A204.1 (cell line): ENCODE measurements around the gene ZNF541.
"Not testable (repeated sequence)": the region's sequence is repeated elsewhere in the genome, so short reads cannot be mapped to it uniquely, and the experiment has no call there.

Experiments
- FAIRE-seq: peaks from 2 replicates; lab custom pipeline; 2012; peaks lifted over from hg19 to GRCh38; lab: Jason Lieb, UNC

The ZNF541 gene

DNA sequence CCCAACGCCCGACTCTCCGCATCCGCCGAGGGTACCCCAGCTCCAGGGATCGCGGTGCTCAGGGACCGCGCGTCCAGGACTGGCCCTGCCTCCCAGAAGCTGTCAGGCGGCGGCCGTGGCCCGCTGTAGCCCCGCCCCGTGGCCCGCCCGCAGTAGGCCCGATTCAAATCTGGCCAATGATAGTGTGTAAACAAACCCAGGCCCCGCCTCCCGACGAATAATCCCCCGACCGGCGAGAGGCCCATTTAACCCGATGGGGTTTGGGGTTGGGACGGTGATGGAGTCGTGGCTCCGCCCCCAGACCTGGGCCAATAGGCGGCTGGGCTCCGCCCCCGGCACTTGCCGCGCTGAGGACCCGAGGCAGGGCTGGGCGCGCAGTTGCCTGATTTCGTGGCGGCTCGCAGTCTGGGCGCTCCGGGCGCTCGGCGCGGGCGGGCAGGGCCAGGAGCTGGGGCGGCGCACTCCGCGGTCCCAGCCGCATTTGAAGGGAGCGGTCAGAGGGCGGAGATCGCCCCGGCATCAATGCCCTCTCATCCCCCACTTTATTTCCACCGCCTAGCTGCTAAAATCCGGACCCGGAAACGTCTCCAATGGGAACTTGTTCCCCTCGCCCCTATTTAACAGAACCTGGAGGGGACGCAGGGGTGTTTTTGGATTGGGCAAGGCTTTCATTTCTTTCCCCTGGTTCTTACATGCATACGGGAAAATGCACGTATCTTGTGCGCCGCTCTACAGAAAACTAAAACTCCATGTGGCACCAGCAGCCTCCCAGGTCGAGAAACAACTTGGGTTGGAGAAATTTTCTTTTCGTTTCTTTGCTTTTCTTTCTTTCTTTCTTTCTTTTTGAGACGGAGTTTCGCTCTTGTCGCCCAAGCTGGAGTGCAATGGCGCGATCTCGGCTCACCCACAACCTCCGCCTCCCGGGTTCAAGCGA is 27.6 kb upstream of the ZNF541 start:
- peak; percentile 95 for FAIRE-seq

DNA sequence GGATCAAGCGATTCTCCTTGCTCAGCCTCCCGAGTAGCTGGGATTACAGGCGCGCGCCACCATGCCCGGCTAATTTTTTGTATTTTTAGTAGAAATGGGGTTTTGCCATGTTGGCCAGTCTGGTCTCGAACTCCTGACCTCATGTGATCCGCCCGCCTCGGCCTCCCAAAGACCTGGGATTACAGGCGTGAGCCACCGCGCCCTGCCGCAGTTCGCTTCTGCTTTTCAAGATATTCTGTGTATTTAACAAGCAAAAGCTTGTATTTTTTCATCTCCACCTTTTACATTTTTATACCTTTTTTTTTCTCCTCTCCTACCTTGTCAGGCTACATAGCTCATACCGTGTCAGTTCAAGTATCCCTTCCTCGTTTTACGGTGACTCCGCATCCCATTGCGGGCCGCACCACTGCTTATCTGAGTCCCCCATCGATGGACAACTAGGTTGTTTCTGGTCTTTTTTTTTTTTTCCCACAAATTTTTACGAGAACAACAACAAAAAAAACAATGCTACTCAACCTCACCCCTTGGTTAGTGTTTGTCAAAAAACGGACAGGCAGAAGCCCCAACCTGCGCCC is 26.8 kb upstream of the ZNF541 start:
- FAIRE-seq = not testable (repeated sequence)

DNA sequence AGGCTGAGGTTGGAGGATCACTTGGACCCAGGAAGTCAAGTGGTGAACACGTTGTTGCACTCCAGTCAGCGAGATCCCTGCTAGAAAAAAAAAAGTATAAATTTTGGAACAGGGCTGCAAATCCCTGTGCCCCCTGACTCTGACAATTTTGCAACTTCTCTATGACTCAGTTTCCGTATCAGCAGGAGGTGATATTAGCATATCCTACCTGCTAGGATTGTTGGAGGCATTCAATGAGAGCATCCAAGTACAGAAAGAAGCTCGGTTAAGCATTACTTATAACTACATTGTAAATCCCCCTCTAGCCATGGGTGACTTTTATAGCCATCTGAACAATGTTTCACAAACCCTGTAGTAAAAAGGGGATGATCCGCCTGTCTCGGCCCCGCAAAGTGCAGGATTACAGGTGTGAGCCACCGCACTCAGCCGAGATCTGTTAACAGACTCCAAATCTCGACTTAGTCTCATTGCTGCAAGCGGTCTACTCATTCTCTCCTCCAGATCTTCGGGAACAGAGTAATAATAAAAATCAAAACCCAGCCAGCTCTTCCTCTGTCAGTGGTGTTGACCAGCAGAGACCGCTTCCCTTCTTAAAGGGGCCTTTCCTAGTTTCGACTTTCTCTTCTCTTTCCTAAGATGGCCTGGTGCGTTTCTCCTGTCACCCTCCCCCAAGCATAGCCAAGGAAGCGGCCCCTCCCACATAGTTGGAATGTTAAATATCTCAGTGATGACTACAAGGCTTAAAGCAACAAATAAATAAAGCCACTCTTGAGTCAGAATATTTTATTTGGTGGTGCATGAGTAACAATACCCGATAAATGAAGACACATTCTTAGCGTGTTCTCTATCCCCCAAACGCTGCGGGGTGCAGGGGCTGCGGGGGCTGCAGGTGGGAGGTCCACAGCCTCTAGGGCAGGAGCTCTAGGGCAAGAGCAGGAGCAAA is 25.7 kb upstream of the ZNF541 start:
- peak; percentile 95 for FAIRE-seq

DNA sequence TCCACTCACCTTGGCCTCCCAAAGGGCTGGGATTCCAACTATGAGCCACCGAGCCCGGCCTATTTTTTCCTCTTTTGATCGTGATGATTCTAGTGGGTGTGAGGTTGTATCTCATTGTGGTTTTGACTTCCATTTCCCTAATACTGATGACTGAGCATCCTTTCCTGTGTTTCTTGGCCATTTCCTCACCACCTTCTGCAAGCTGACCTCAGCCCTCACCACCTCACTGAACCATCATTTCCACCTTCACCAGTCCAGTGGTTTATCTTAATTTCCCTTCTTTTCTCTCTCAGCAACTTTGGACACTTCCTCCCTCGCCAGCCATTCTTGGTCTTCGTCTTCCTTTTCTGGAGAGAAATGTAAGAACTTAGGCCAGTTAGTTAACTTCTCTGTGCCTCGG is 23.0 kb upstream of the ZNF541 start:
- no peak for FAIRE-seq

DNA sequence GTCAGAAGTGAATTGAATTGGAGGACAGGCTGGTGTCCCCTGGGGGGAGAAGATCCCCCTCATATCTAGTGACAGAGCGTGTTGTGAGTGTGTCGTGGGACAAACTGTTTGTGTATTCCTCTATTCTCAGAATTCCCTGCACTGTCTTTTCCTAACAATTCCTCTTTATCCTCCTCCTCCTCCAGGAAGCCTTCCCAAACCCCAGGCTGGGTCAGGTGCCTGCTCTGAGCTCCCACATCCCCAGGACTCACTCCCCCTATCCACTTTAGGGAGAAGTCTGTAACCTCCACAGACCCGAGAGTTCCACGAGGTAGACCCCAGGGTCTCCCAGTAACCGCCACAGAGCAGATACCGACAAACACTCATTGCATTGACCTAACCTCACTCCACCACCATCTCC is 20.9 kb upstream of the ZNF541 start:
- FAIRE-seq = no peak

DNA sequence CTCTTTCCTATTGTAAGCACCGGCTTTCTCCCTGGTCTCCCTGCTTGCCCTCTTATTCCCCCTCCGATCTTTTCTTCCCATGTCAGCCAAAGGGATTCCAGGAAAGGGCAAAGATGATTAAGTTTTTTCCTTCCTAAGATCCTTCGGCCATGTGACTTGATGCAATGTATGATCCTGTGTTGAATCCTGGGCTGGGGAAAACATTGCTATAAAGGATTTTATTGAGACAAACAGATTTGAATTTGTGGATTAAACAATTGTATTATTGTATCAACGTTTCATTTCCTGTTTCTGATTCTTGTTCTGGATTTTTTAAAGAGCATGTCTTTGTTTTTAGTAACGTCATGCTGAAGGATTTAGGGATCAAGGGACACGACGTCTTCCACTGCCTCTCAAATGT is 16.9 kb upstream of the ZNF541 start:
- no peak for FAIRE-seq

DNA sequence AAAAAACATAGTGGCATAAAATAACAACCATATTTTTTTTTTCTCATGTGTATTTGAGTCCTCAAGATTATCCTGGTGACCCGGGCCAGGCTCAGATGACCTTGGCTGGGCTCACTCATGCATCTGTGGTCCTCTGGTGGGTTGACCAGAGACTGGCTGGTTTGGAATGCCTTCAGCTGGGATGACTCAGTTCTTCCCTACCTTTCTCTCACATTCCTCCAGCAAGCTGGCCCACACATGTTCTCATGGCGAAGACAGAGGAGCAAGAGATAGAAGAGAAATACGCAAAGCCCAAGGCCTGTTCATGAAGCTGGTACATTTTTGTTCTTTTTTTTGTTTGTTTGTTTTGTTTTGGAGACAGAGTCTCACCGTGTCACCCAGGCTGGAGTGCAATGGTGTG is 14.3 kb upstream of the ZNF541 start:
- no peak for FAIRE-seq

DNA sequence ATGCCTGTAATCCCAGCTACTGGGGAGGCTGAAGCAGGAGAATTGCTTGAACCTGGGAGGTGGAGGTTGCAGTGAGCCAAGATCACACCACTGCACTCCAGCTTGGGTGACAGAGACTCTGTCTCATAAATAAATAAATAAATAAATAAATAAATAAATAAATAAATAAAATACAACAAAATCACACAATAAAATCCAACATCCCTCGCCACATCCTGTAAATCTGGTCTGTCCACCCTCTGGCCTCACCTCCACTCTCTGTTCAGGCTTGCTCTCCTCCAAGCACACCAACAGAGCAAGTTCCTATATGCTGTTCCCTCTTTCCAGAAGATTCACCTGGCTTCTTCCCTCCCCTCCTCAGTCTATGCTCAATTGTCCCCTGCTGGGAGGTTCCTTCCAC is 10.2 kb upstream of the ZNF541 start:
- not testable (repeated sequence) for FAIRE-seq

DNA sequence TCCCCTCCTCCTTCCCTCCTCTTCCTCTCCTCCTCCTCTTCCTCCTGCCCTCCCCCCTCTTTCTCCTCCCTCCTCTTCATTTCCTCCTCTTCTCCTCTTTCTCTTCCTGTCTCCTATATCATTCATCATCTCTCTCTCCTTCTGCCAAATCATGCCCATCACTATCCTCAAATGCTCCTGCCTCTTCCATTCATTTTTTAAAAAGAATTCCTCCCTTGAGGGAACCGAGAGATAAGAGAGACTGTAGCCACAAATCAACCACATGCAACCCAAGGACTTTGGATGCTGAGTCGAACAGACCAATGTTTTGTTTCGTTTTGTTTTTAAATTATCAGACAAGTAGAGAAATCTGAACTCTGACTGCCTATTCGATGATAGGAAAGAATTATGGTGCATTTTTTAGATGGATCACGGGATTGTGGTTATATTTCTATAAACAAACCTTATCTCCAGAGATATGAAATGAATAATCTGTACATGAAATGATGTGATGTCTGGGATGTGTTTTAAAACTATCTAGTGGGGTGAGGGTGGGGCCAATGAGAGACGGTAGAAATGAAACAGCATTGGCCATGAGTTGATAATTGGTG is 9.5 kb upstream of the ZNF541 start:
- FAIRE-seq = no peak

DNA sequence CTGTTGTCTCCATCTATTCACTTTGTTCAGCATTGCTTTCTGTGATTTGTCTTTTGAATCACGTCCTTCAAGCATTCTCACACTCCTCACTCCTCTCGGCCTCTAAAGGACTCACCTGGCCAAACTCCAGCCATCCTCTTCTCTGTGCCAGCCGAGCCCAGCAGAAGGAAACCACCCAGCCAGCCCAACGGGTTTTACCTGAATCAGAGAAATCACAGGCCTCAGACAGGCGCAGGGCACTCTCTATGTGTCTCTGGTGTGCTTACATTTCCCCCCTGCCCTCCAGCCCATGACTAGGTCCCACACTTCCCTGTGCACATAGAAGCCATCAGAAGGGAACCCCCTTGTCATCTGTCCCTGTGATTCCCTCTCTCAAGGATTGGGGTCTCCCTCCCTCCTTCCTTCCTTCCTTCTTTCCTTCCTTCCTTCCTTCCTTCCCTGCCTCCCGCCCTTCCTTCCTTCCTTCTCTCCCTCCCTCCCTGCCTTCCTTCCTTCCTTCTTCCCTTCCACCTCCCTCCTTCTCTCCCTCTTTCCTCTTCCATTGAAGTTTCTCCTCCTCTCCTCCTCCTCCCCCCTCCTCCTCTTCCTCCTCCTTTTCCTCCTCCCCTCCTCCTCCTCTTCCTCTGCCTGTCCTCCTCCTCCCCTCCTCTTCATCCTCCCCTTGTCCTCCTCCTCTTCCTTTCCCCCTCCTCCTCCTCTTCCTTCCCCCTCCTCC is 8.8 kb upstream of the ZNF541 start:
- FAIRE-seq = no peak

DNA sequence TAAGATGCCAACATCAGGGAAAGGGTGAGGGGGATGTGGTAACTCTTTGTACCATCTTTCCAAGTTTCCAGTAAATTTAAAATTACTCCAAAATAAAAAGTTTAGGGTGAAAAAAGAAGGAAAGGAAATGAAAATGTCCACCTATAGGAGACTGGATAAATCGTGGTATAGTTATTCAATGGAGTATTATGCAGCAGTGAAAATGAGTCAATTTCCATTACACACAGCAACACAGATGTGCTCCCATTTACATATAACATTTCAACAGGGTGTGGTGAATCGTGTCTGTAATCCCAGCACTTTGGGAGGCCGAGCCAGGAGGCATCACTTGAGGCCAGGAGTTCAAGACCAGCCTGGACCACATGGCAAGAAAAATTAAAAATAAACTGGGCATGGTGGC is 7.4 kb upstream of the ZNF541 start:
- no peak for FAIRE-seq

DNA sequence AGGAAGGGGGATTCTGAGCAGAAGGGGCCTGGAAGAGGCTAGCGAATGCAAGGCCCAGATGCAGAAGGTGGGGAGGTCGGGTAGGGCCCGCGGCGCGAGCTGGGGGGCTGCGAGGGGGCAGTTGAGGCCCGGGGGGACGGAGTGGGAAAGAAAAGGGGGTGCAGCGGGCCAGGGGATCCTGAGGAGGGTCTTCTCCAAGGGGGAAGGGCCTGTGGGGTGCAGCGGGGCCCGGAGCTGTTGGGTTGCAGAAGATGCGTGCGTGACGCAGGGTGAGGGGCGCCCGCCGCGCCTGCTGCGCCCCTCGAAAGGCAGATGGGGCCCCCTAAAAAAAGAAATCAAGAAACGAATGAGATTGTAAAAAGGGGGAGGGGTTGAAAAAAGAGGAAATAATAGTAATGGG is 313 bp downstream of the ZNF541 start:
- no peak for FAIRE-seq

DNA sequence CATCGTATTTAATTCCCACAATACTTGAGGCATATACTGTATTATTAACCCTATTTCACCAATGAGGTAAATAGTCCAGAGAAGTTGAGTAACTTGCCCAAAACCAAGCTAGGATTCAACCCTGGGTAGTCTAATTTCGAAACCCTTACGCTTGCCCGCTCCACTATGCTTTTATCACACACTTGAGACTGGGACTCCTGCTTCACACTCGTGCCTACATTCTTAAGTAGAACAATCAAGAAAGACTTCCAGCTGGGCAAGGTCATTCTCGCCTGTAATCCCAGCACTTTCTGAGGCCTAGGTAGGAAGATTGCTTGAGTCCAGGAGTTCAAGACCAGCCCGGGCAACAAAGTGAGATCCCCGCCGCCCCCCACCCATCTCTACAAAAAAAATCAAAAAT is 3.6 kb downstream of the ZNF541 start:
- FAIRE-seq = no peak

DNA sequence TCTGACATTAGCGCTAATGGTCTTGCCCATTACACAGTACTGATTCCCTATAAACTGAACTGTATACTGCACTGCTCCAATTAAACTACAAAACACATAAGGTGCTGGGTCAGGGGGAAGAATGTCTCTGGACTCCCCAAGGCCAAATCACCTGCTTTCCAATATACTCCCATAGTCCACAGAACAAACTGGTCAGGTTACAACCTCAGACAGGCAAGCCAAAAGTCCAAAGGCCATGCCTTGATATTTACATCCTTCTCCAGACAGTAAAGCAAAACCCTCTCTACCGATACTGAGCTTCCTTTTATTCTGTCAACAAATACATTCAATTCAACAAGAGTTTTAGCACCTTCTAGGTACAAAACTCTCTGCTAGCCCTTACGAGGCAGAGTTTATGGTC is 8.9 kb downstream of the ZNF541 start:
- FAIRE-seq = no peak

DNA sequence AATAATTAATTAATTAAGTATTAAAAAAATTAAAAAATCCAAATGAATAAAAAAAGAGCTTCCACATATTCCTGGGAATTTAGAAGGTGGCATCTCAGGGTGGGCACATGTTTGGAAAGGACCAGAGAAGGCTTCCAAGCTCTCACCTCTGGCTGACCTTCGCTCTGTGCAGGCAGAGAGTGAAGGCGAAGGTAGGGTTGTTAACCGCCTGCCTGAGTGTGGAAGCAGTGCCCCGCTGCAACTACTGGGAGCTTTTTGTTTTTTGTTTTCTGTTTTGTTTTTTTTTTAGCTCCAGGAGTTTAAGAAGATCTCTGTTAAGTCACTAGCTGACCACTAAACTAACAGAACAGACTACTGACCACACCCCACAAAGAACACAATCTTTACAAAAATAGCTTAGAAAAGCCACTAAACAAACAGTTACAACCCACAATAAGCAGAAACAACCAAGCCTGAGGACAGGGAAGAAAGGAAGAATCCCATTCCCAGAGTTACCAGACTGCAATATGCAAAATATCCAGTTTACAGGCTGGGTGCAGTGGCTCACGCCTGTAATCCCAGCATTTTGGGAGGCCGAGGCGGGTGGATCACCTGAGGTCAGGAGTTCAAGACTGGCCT is 11.4 kb downstream of the ZNF541 start:
- FAIRE-seq = no peak

DNA sequence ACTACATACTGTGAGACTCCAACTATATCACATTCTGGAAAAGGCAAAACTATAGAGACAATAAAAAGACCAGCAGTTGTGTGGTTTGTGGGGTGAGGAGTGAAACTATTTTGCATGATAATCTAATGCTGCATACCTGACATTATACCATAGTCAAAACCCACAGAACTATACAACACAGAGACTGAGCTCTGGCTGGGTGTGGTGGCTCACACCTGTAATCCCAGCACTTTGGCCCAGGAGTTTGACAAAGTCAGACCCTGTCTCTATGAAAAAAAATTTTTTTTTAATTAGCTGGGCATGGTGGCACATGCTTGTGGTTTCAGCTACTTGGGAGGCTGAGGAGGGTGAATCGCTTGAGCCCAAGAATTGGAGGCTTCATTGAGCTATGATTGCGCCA is 11.9 kb downstream of the ZNF541 start:
- no peak for FAIRE-seq

DNA sequence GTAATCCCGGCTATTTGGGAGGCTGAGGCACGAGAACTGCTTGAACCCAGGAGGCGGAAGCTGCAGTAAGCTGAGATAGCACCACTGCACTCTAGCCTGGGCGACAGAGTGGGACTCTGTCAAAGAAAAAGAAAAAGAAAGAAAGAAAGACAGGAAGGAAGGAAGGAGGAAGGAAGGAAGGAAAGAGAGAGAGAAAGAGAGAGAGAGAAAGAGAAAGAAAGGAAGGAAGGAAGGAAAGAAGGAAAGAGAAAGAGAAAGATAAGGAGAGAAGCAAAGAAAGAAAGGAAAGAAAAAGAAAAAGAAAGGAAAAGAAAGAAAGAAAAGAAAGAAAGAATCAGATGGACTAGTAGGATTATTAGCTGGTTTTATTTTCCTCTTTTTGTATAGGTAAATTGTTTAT is 22.8 kb downstream of the ZNF541 start:
- FAIRE-seq = no peak

DNA sequence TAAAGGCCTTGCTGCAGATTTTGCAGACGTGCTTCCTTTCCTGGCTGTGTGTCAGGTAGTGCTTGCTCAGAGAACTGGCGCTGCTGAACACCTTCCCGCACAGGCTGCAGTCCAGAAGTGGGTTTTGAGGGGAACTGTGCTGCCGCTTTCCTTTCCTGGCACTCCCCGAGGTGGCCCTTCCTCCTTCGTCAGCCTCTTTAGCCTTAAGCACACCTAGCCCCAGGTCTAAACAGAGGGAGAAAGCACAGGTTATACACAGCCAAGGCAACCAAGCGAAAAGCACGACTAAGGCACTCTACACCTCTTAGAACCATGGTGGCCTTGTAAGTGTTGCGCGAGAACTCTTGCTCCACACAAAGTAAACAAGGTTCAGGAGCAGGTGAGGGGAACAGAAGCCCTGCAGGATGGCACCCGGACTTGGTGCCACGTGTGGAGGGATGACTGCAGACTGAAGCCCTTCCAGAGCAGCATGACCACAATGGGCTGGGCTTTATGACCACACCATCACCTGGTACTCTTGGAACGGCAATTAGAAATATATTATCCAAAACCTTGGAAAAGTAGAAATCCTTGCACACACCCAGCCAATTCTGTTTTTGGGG is 23.6 kb downstream of the ZNF541 start:
- no peak for FAIRE-seq

DNA sequence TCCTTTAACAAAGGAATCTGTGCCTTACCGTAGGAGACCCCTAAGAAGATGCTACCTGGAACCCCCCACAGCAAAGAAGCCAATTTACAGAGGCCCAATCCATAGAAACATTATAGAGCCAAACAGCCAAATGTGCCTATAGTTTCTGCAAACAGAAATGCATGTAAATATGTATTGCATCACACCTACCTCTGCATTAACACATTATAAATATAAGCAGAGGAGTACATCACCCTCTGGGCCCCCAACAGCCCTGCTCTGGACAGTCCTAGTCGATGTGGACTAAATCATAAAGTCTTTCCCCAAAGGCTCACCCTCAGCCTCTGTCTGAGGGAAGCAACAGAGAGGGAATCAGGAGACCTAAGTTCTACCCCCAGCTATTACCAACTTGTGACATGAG is 25.7 kb downstream of the ZNF541 start:
- FAIRE-seq = no peak

DNA sequence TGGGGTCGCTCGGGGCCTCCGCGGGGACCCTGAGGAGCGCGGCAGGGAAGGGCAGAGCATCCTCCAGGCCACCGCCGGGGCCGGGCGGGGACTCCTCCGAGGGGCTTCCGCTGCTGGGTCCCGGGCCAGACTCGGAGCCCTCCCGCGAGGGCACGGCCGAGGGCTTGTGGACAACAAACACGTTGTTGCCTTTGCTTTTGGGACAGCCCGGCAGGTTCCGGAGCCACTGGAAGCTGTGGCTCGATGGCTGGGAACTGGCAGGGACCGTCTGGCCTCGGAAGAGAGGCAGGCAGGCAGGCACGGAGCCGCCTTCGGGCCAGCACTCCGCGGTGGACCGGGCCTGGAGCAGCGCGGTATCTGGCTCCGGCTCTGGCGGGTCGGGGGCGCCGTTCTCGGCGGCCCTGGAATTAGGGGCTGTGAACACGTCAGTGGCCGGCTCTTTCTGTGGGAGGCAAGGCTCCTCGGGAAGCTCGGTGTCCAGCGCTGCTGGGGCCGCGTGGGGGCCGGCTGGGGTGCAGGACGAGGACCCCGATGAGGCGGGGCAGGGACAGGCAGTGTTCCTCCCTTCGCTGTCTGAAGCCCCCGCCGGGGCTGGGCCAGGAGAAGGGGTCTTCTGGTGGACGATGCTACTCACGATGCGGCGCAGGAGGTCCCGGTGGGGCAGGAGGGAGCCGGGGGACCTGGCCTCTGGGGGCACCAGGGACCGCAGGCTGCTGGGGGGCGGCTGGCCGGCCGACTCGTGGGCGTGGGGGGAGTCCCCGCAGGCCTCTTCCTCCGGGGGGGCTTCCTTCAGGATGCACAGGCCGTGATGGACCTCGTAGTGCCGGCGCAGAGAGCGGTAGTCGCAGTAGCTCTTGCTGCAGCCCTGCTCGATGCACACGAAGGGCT is 27.6 kb downstream of the ZNF541 start:
- FAIRE-seq = no peak
